DND-41 (cell line): ENCODE measurements around the gene DDC.

Experiments used
- ATAC-seq: fragments of 200-7000 bp; cut with Tn5 transposase; 3 replicates; pipeline ENCODE4 v1.9.1; 2021; ENCODE audit warnings: low read depth; ENCODE audit not compliant: insufficient read depth
- DNase-seq: peaks from one replicate; pipeline ENCODE4 v3.0.0-alpha.2; 2020
- H2AFZ ChIP-seq: 2 replicates; pipeline ENCODE4 v1.6.0; 2012; ENCODE audit warnings: low read depth, low read length
- H3K27ac ChIP-seq: 2 replicates; pipeline ENCODE4 v1.5.1; 2012; ENCODE audit warnings: low read length, inconsistent platforms
- H3K27me3 ChIP-seq: fragments of 200-600 bp; sonication (generic); 2 replicates; pipeline ENCODE4 v1.6.0; 2012; ENCODE audit warnings: low read length, mild to moderate bottlenecking, inconsistent platforms; ENCODE audit not compliant: insufficient read depth, poor library complexity
- H3K36me3 ChIP-seq: 2 replicates; pipeline ENCODE4 v1.5.1; 2012; ENCODE audit warnings: low read length, inconsistent platforms; ENCODE audit not compliant: insufficient read depth
- H3K4me1 ChIP-seq: 2 replicates; pipeline ENCODE4 v1.5.1; 2012; ENCODE audit warnings: mild to moderate bottlenecking, low read length; ENCODE audit not compliant: insufficient read depth
- H3K4me2 ChIP-seq: 2 replicates; pipeline ENCODE4 v1.6.0; 2012; ENCODE audit warnings: mild to moderate bottlenecking, moderate library complexity, low read length, inconsistent platforms; ENCODE audit not compliant: insufficient read depth
- H3K4me3 ChIP-seq, 2 experiments: fragments of 200-600 bp in 1 of 2; shearing (Covaris generic) in 1 of 2; 2 replicates each; pipeline ENCODE4 v1.5.1; 2012 to 2016; ENCODE audit warnings: inconsistent platforms in 2 of 2, low read length in 2 of 2, mild to moderate bottlenecking in 2 of 2, low read depth in 1 of 2, moderate library complexity in 1 of 2
- H3K79me2 ChIP-seq: 2 replicates; pipeline ENCODE4 v1.6.0; 2012; ENCODE audit warnings: low read length, inconsistent platforms; ENCODE audit not compliant: insufficient read depth
- H3K9ac ChIP-seq: 2 replicates; pipeline ENCODE4 v1.6.0; 2012; ENCODE audit warnings: low read depth, mild to moderate bottlenecking, inconsistent platforms, low read length, moderate library complexity
- H3K9me3 ChIP-seq: 2 replicates; pipeline ENCODE4 v1.5.1; 2012; ENCODE audit warnings: low read length, moderate library complexity, mild to moderate bottlenecking, inconsistent platforms; ENCODE audit not compliant: insufficient read depth, severe bottlenecking
- H4K20me1 ChIP-seq: 2 replicates; pipeline ENCODE4 v1.6.0; 2012; ENCODE audit warnings: low read length; ENCODE audit not compliant: insufficient read depth
- EZH2 ChIP-seq: IDR thresholded peaks from 3 replicates; pipeline ENCODE4 v1.6.1; 2012; ENCODE audit warnings: borderline replicate concordance, low read depth, mild to moderate bottlenecking, moderate library complexity, low read length, inconsistent platforms; ENCODE audit not compliant: severe bottlenecking
- TF ChIP-seq, protein P1 (sequence below): IDR thresholded peaks from 2 replicates; pipeline ENCODE4 v1.5.1; 2012; ENCODE audit warnings: borderline replicate concordance, low read length, moderate library complexity, mild to moderate bottlenecking; ENCODE audit not compliant: poor library complexity, severe bottlenecking; ENCODE audit errors: extremely low read depth

The DDC gene

DNA sequence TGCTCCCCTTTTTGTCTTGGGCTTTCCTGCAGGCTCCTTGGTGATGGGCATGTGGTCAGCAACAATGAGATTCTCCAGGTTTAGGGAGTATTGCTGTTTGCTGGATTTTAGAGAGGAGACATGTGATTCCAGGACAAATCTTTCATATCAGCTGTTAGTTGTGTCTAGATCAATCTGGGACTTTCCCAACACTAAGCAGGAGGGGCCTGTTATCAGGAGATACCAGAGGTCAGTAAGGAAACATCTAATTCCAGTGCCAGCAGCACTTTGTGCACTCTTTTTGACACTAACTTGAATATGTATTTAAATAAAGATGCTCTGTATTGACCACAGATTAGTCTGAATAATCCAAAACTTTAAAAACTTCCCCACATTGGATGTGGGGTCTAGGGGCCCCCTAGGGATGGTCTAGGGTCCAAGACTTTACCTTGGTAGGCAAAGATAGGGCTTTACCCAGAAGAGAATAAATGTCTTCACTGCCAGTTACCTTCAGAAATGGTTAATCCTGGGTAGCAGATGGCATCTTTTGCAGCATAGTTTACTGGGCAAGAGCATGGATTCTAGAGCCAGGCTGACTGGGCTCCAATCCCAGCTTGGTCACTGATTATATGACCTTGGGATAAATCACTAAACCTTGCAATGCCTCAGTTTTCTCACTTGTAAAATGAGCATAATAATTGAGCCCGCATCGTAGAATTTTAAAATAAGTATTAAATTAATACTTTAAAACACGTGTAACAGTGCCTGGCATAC is 108.7 kb downstream of the DDC start:
- Histone ChIP-seq H3K4me1 (peaks cover 1% of the 10 kb centered on the region; the same call in 1 of the 2 replicates), H3K4me3 (no peak overlapping the region), H3K4me2 (no peak overlapping the region), H3K36me3 (no peaks in the 10 kb centered on the region), H3K27ac (no peak overlapping the region), H3K9me3 (no peaks in the 10 kb centered on the region), H4K20me1 (no peaks in the 10 kb centered on the region), H3K9ac (no peak overlapping the region), H3K27me3 (peaks cover 3% of the 10 kb centered on the region), H3K79me2 (no peaks in the 10 kb centered on the region), H2AFZ (no peak overlapping the region)
- ATAC-seq = no peak
- TF ChIP-seq, protein P1, sequence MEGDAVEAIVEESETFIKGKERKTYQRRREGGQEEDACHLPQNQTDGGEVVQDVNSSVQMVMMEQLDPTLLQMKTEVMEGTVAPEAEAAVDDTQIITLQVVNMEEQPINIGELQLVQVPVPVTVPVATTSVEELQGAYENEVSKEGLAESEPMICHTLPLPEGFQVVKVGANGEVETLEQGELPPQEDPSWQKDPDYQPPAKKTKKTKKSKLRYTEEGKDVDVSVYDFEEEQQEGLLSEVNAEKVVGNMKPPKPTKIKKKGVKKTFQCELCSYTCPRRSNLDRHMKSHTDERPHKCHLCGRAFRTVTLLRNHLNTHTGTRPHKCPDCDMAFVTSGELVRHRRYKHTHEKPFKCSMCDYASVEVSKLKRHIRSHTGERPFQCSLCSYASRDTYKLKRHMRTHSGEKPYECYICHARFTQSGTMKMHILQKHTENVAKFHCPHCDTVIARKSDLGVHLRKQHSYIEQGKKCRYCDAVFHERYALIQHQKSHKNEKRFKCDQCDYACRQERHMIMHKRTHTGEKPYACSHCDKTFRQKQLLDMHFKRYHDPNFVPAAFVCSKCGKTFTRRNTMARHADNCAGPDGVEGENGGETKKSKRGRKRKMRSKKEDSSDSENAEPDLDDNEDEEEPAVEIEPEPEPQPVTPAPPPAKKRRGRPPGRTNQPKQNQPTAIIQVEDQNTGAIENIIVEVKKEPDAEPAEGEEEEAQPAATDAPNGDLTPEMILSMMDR = no peak
- no peak for TF ChIP-seq EZH2
- no peak for DNase-seq

DNA sequence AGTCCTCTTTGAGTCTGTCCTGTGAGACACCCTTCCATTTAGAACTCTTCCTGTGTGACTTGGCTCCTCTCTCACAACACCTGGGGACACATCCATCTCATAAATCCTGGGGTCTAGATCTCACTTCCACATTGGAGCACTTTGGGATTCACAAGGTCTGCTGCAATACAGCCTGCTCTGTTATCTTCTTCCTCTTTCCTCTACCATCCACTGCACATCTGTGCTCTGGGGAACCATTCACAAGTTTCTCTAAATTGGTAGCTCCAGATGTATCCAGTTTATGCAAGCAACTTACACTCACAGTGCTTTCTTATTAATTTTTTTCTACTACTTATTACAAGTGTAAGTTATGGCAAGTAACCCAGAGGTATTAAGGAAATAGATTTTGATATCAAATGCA is 109.5 kb downstream of the DDC start:
- DNase-seq (no peak), ATAC-seq (no peak)
- Histone ChIP-seq H2AFZ (no peak overlapping the region), H3K27me3 (peaks cover 3% of the 10 kb centered on the region), H3K36me3 (no peaks in the 10 kb centered on the region), H4K20me1 (no peaks in the 10 kb centered on the region), H3K9me3 (no peaks in the 10 kb centered on the region), H3K27ac (no peak overlapping the region), H3K79me2 (peaks cover 8% of the 10 kb centered on the region), H3K4me3 (no peak overlapping the region), H3K4me1 (peaks cover 10% of the 10 kb centered on the region), H3K9ac (no peak overlapping the region), H3K4me2 (no peak overlapping the region)
- TF ChIP-seq EZH2 = no peak
- TF ChIP-seq, protein P1 = no peak

DNA sequence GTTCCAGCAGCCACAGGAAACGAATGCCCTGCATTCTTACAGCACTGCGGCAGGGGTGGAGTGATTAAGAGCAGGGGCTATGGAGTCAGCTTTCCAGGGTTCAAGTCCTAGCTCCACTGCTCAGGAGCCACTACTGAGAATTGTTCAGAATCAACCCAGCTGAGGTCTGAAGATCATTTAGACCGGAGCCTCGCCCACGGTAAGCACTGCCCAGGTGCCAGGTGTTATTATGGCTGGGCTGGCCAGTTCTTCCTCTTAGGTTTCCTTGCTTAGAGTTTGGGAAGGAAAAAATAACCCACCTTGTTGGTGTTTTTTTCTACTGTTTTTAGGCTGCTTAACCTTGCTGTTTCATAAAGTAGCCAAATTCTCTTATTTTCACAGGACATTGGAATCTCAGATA is 110.2 kb downstream of the DDC start:
- peaks cover 15% of the 10 kb centered on the region for H3K79me2 ChIP-seq
- H3K9ac ChIP-seq = no peak overlapping the region
- no peak overlapping the region for H2AFZ ChIP-seq
- no peak overlapping the region for H3K4me2 ChIP-seq
- H3K4me1 ChIP-seq = peaks cover 13% of the 10 kb centered on the region
- no peak overlapping the region for H3K4me3 ChIP-seq
- no peak overlapping the region for H3K27ac ChIP-seq
- peaks cover 2% of the 10 kb centered on the region; the same call in 1 of the 2 replicates for H3K36me3 ChIP-seq
- DNase-seq (no peak), ATAC-seq (no peak)
- no peaks in the 10 kb centered on the region for H3K9me3 ChIP-seq
- H3K27me3 ChIP-seq = peaks cover 3% of the 10 kb centered on the region
- no peaks in the 10 kb centered on the region for H4K20me1 ChIP-seq
- TF ChIP-seq EZH2 = no peak
- TF ChIP-seq, protein P1 = no peak
